Testis (tissue), 3 donors: ENCODE measurements around the gene AKAP12. TPM values are rescaled to one million over a fixed set of nuclear protein-coding genes. Genes with fewer than 3 reads are reported as not detected.

Source experiments
- DNase-seq: peaks from one replicate; pipeline ENCODE4 v3.0.0-alpha.2; 2019
- H3K27ac ChIP-seq, 2 donors: fragments of 200-600 bp; sonication (generic); one replicate each; pipeline ENCODE4 v1.5.1; 2019
- H3K27me3 ChIP-seq: fragments of 200-600 bp; sonication (generic); one replicate; pipeline ENCODE4 v1.5.1; 2019
- H3K36me3 ChIP-seq: fragments of 200-600 bp; sonication (generic); one replicate; pipeline ENCODE4 v1.5.1; 2017; ENCODE audit warnings: low read depth; ENCODE audit errors: missing control alignments
- H3K4me1 ChIP-seq: fragments of 200-600 bp; sonication (generic); one replicate; pipeline ENCODE4 v1.5.1; 2019
- H3K4me3 ChIP-seq, 2 donors: fragments of 200-600 bp; sonication (generic); one replicate each; pipeline ENCODE4 v1.5.1; 2017 to 2019
- H3K9me3 ChIP-seq: fragments of 200-600 bp; sonication (generic); one replicate; pipeline ENCODE4 v1.5.1; 2017
- CTCF ChIP-seq, 3 experiments: fragments of 450-650 bp in 2 of 3; fragments of 200-600 bp in 1 of 3; sonication (generic) in 1 of 3; IDR thresholded peaks; one replicate each; pipeline ENCODE4 v1.5.1; 2016 to 2019; ENCODE audit warnings: antibody characterized with exemption in 3 of 3, mild to moderate bottlenecking in 2 of 3, moderate library complexity in 1 of 3
- POLR2A ChIP-seq: fragments of 450-650 bp; IDR thresholded peaks from one replicate; pipeline ENCODE4 v1.6.1; 2017; ENCODE audit warnings: antibody characterized with exemption, mild to moderate bottlenecking, moderate library complexity
- WGBS, 2 donors: methylation state at CpG; one replicate each; pipeline ENCODE4 v1.1.5; 2018; 5-methylcytosine and 5-hydroxymethylcytosine counted together
- intact Hi-C: fragments of 100-400 bp; cut with DNase I; formaldehyde crosslinking; loops from one replicate; pipeline ENCODE4 v1.15.1; 2023; ENCODE audit warnings: low total_unique reads
- polyA plus RNA-seq: library from polyadenylated mRNA; stranded (reverse); fragments of 350-450 nt; fragmentation: Illumina TruSeq; extraction: RNeasy Lipid Tissue Mini Kit (QIAGEN cat#74804); gene quantifications from one replicate; pipeline ENCODE4 v1.2.3, GENCODE V29; 2014; ENCODE audit warnings: low read depth, low replicate concordance; ENCODE audit not compliant: insufficient read depth
- total RNA-seq, 2 donors: library from RNA; depleted of rRNA; stranded (reverse); fragments of >200 nt; gene quantifications; one replicate each; pipeline ENCODE4 v1.2.3, GENCODE V29; 2016

The AKAP12 gene
- total and polyA plus RNA-seq, 3 donors from 2014 or later: 244 to 287 (median 280) TPM

GRCh38 chr6:151269321-151269995 lies 29.7 kb downstream of the AKAP12 start:
- WGBS, 2 donors: 48 to 55% methylated on average over 4 of the region's 4 CpGs
- Histone ChIP-seq H3K4me1 (no peaks in the 10 kb centered on the region), H3K27me3 (no peaks in the 10 kb centered on the region), H3K36me3 (no peaks in the 10 kb centered on the region), H3K9me3 (no peaks in the 10 kb centered on the region), H3K27ac (no peak overlapping the region), H3K4me3 (no peak overlapping the region)
- DNase-seq: no peak
- intact Hi-C loops: no loop called here
- no peak for TF ChIP-seq POLR2A
- TF ChIP-seq CTCF (IDR thresholded peaks at IDR 0.05): no peak

- Histone ChIP-seq H3K27ac (no peak overlapping the region), H3K4me3 (no peak overlapping the region), H3K27me3 (no peaks in the 10 kb centered on the region), H3K9me3 (no peaks in the 10 kb centered on the region), H3K36me3 (no peaks in the 10 kb centered on the region), H3K4me1 (no peaks in the 10 kb centered on the region)
- 87 to 89% methylated on average over 6 of the region's 6 CpGs for WGBS, 2 donors
- intact Hi-C loops: no loop called here
- DNase-seq: no peak
- TF ChIP-seq POLR2A: no peak
- no peak for TF ChIP-seq CTCF (IDR thresholded peaks at IDR 0.05)
These were observed 35.4 kb downstream of the AKAP12 start for GRCh38 chr6:151275121-151275520.

- Histone ChIP-seq H3K27ac (no peak overlapping the region), H3K36me3 (no peaks in the 10 kb centered on the region), H3K9me3 (no peaks in the 10 kb centered on the region), H3K4me3 (no peak overlapping the region), H3K4me1 (no peaks in the 10 kb centered on the region), H3K27me3 (no peaks in the 10 kb centered on the region)
- TF ChIP-seq CTCF (IDR thresholded peaks at IDR 0.05): no peak
- no peak for TF ChIP-seq POLR2A
- DNase-seq: no peak
- intact Hi-C loops: no loop called here
- WGBS, 2 donors: 72 to 78% methylated on average over 4 of the region's 4 CpGs
These were observed 35.8 kb downstream of the AKAP12 start for GRCh38 chr6:151275566-151275965.

GRCh38 chr6:151276112-151276740 lies 36.5 kb downstream of the AKAP12 start:
- TF ChIP-seq POLR2A (no peak), CTCF (IDR thresholded peaks at IDR 0.05) (no peak)
- Histone ChIP-seq H3K4me3 (no peak overlapping the region), H3K27ac (no peak overlapping the region), H3K4me1 (no peaks in the 10 kb centered on the region), H3K27me3 (no peaks in the 10 kb centered on the region), H3K36me3 (no peaks in the 10 kb centered on the region), H3K9me3 (no peaks in the 10 kb centered on the region)
- 44 to 47% methylated on average over 4 of the region's 4 CpGs for WGBS, 2 donors
- intact Hi-C loops: no loop called here
- DNase-seq: no peak

GRCh38 chr6:151279891-151280290 lies 40.1 kb downstream of the AKAP12 start:
- H3K36me3 ChIP-seq: no peaks in the 10 kb centered on the region
- H3K4me1 ChIP-seq: no peaks in the 10 kb centered on the region
- DNase-seq: no peak
- WGBS, 2 donors: 89 to 94% methylated on average over 2 of the region's 2 CpGs
- no peaks in the 10 kb centered on the region for H3K9me3 ChIP-seq
- H3K4me3 ChIP-seq: no peak overlapping the region
- intact Hi-C loops: no loop called here
- H3K27me3 ChIP-seq: no peaks in the 10 kb centered on the region
- no peak overlapping the region for H3K27ac ChIP-seq
- TF ChIP-seq POLR2A (no peak), CTCF (IDR thresholded peaks at IDR 0.05) (no peak)
